ENCODE results near the gene GALNT2. TPM values are rescaled to one million over a fixed set of nuclear protein-coding genes. Genes with fewer than 3 reads are reported as not detected.

GALNT2 gene
- total RNA-seq, 1 donor from 2014 or later: 31.9 TPM

DNA sequence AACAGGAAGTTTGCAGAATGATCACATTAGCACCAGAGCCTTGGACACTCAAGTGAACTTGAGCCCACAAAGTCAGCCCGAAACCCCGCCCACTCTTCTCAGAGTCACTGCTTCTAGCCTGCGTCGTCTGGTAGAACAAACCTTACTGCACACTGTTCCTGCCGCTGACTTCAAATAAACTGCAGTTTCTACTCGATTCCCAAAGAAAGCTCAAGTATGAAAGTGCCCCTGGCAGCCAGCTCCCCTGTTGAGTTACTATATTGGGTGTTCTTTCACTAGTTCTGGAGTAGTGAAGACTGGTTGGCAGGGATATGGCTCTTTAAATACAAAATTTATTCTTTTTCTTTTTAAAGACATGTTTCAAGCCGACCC is 164.7 kb downstream of the GALNT2 start:
- no peak overlapping the region for H3K4me3 ChIP-seq (ENCODE audit: low read depth, low read length)
- DNase-seq (ENCODE audit: low read depth): peak; percentile 65
- H3K27me3 ChIP-seq (ENCODE audit: control insufficient read depth, insufficient read depth, low read length): no peaks in the 10 kb centered on the region
- FAIRE-seq: no peak
- H3K36me3 ChIP-seq (ENCODE audit: control insufficient read depth, insufficient read depth, low read length): peaks cover 2% of the 10 kb centered on the region
- no peak for TF ChIP-seq CTCF (IDR thresholded peaks at IDR 0.05; ENCODE audit: insufficient read depth, low read length, severe bottlenecking)

DNA sequence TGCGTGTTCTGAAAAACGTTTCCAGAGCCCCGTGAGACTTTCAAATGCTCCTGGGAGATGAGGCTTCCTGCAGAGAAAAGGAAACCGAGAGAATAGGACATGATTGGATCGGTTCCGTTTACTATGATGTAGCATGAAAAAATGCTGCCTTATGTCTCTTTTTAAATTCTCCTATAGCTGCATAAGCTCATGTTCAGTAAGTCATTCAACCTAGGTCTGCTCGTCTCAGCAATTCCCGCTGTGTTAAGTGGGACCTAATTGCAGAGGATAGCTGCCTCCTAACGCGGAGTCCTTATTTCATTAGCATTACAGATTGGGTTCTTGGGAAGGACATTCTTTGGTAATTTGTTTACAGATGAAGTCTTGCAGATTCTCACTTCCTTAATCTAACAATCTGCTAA is 165.3 kb downstream of the GALNT2 start:
- Histone ChIP-seq H3K4me3 (ENCODE audit: low read depth, low read length) (no peak overlapping the region), H3K36me3 (ENCODE audit: control insufficient read depth, insufficient read depth, low read length) (peaks cover 4% of the 10 kb centered on the region), H3K27me3 (ENCODE audit: control insufficient read depth, insufficient read depth, low read length) (no peaks in the 10 kb centered on the region)
- no peak for TF ChIP-seq CTCF (IDR thresholded peaks at IDR 0.05; ENCODE audit: insufficient read depth, low read length, severe bottlenecking)
- FAIRE-seq: no peak
- no peak for DNase-seq (ENCODE audit: low read depth)

DNA sequence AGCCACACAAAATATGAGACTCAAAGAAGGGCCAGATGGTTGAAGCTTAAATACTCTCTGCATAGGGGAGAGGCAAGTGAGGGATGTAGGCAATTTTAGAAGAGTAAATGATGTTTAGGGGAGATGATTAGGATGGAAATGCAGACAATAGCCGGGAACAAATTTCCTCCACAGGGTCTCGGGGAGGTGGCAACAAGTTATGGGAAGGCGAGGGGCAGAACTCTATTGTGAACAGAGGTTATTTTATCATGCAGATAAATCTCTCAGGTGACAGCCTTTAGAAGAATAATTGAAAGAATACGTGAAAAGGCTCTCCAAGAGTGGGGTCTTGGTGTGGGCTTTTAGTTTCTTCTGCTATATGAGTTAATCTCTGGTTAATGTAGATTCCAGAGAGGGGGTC is 166.7 kb downstream of the GALNT2 start:
- FAIRE-seq: no peak
- H3K27me3 ChIP-seq (ENCODE audit: control insufficient read depth, insufficient read depth, low read length): no peaks in the 10 kb centered on the region
- H3K4me3 ChIP-seq (ENCODE audit: low read depth, low read length): no peak overlapping the region
- no peak for DNase-seq (ENCODE audit: low read depth)
- peaks cover 4% of the 10 kb centered on the region for H3K36me3 ChIP-seq (ENCODE audit: control insufficient read depth, insufficient read depth, low read length)
- no peak for TF ChIP-seq CTCF (IDR thresholded peaks at IDR 0.05; ENCODE audit: insufficient read depth, low read length, severe bottlenecking)

GRCh38 chr1:230235876-230236275 is 168.8 kb downstream of the GALNT2 start:
- FAIRE-seq (no peak), DNase-seq (ENCODE audit: low read depth) (no peak)
- H3K36me3 ChIP-seq (ENCODE audit: control insufficient read depth, insufficient read depth, low read length): peaks cover 5% of the 10 kb centered on the region
- no peak for TF ChIP-seq CTCF (IDR thresholded peaks at IDR 0.05; ENCODE audit: insufficient read depth, low read length, severe bottlenecking)
- H3K27me3 ChIP-seq (ENCODE audit: control insufficient read depth, insufficient read depth, low read length): no peaks in the 10 kb centered on the region
- no peak overlapping the region for H3K4me3 ChIP-seq (ENCODE audit: low read depth, low read length)

DNA sequence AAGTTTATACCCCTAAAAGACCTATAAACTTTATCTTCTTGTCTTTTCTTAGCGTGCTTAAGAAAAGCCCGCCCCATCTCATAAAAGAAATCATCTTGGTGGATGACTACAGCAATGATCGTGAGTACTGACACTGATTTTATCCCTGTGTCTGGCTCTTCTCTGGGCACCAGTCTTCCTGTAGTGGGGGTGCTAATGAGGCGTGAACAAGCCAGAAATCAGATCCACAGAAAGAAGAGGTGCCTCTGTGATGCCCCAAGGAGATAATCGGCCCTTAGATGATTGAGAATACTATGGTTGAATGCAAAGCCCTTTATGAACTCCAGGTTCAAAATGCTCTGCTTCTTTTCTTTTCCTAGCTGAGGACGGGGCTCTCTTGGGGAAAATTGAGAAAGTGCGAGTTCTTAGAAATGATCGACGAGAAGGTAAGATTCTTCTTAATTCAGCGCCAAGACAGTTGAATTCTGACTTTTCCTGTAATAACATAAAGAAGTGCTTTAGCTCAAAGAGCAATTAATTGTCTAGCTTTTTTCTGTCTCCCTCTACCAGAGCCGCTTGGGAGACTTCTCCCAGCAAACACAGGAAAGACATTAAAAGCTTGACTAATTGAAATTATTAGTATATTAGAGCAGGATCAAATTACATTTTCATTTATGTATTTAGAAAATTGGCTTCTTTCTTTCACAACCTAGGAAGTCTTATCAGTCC is 169.4 kb downstream of the GALNT2 start:
- FAIRE-seq: no peak

More for the DNA sequence above, 169.4 kb downstream of the GALNT2 start:
- no peaks in the 10 kb centered on the region for H3K27me3 ChIP-seq (ENCODE audit: control insufficient read depth, insufficient read depth, low read length)
- H3K4me3 ChIP-seq (ENCODE audit: low read depth, low read length): no peak overlapping the region
- peaks cover 5% of the 10 kb centered on the region for H3K36me3 ChIP-seq (ENCODE audit: control insufficient read depth, insufficient read depth, low read length)
- no peak for TF ChIP-seq CTCF (IDR thresholded peaks at IDR 0.05; ENCODE audit: insufficient read depth, low read length, severe bottlenecking)
- DNase-seq (ENCODE audit: low read depth): no peak
